Fibroblast of mammary gland (primary cell): ENCODE measurements around the gene PALM2AKAP2.

Experiments used
- DNase-seq: peaks from one replicate; pipeline ENCODE4 v3.0.0-alpha.2; 2010; ENCODE audit warnings: low read depth
- H3K4me3 ChIP-seq: 2 replicates; pipeline ENCODE4 v1.5.1; 2011; ENCODE audit warnings: low read depth, mild to moderate bottlenecking, low read length, moderate library complexity; ENCODE audit not compliant: control insufficient read depth
- CTCF ChIP-seq: conservative IDR thresholded peaks from 2 replicates; pipeline ENCODE4 v1.5.1; 2011; ENCODE audit warnings: low read depth, low read length, inconsistent platforms; ENCODE audit not compliant: control insufficient read depth, insufficient read depth

PALM2AKAP2 gene

DNA sequence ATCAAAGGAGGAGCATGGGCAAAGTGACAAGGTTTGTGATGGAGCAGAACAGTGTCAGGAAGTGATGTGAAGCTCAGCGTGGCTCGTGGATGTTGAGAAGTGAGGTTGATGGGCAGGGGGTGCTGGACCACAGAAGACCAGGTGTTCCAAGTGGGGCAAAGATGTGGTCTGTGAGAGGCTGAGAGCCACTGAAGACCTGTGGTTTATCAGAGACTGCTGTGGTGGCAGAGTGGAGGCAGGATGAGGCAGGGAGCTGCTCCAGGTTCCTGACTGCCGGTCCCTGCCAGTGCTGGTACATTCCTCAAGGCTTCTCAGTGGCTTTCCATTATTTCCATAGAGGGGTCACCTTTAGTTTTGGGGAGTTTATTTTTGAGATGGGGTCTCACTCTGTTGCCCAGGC lies 19.1 kb downstream of the PALM2AKAP2 start:
- DNase-seq: no peak
- H3K4me3 ChIP-seq: no peak overlapping the region
- TF ChIP-seq CTCF: no peak

GRCh38 chr9:109799792-109800191 lies 19.8 kb downstream of the PALM2AKAP2 start:
- H3K4me3 ChIP-seq: no peak overlapping the region
- TF ChIP-seq CTCF: no peak
- peak; percentile 72 for DNase-seq

GRCh38 chr9:109801484-109801883 lies 21.5 kb downstream of the PALM2AKAP2 start:
- TF ChIP-seq CTCF: no peak
- H3K4me3 ChIP-seq: no peak overlapping the region
- no peak for DNase-seq

- DNase-seq: no peak
- no peak for TF ChIP-seq CTCF
- H3K4me3 ChIP-seq: no peak overlapping the region
Measured at GRCh38 chr9:109802491-109802890, 22.5 kb downstream of the PALM2AKAP2 start.

DNA sequence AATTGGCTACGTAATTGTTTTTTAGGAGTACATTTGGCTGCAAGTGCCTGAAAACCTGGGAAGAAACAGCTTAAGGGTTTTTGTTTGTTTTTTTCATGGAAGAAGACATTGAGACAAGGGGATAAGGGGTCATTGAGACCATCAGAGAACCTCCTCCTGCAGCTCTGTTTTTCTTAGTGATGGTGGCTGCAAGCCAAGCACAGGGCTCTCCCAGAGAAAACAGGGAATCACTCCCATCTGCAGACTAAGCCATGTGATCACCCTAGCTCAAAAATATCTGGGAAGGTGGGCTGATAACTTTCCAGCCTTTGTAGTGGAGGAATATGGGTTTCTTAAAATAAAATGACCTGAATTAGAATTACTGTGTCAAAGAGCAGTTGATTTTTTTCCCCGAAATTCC lies 25.1 kb downstream of the PALM2AKAP2 start:
- H3K4me3 ChIP-seq: no peak overlapping the region
- no peak for TF ChIP-seq CTCF
- peak; percentile 29 for DNase-seq

- DNase-seq: peak; percentile 82
- TF ChIP-seq CTCF: no peak
Measured at GRCh38 chr9:109806506-109807115, 26.6 kb downstream of the PALM2AKAP2 start.

DNA sequence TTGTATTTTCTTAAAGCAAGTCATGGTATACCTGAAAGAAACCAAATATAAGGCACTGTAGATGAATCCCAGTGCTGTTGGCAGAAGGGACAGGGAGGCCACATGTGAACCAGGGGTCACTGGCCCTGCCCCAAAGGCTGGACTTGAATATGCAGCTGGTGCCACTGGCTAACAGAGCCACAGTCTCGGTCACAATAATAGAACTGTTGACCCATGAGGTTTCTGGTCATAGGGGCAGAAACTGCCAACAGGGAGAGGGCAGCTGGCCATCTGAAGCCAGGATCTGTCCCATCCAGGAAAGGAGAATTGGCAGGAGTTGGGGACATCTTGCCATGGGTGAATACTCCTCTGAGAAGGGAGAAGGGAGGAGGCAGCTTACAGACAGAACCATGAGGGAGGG lies 31.9 kb downstream of the PALM2AKAP2 start:
- DNase-seq: no peak
- TF ChIP-seq CTCF: no peak
- H3K4me3 ChIP-seq: no peak overlapping the region

More at GRCh38 chr9:109806506-109807115, 26.6 kb downstream of the PALM2AKAP2 start:
- no peak overlapping the region for H3K4me3 ChIP-seq
